Loucy (cell line): ENCODE measurements around the gene FKBP6.

ENCODE experiments used
- EZH2phosphoT487 ChIP-seq: fragments of 200-600 bp; IDR thresholded peaks from 2 replicates; pipeline ENCODE4 v1.6.1; 2018; ENCODE audit warnings: antibody characterized with exemption, mild to moderate bottlenecking, moderate library complexity, borderline replicate concordance
- TF ChIP-seq, protein P1 (sequence below): fragments of 200-600 bp; sonication (generic); conservative IDR thresholded peaks from 2 replicates; pipeline ENCODE4 v1.5.1; 2014; ENCODE audit warnings: mild to moderate bottlenecking, antibody characterized with exemption, low read length

DNA sequence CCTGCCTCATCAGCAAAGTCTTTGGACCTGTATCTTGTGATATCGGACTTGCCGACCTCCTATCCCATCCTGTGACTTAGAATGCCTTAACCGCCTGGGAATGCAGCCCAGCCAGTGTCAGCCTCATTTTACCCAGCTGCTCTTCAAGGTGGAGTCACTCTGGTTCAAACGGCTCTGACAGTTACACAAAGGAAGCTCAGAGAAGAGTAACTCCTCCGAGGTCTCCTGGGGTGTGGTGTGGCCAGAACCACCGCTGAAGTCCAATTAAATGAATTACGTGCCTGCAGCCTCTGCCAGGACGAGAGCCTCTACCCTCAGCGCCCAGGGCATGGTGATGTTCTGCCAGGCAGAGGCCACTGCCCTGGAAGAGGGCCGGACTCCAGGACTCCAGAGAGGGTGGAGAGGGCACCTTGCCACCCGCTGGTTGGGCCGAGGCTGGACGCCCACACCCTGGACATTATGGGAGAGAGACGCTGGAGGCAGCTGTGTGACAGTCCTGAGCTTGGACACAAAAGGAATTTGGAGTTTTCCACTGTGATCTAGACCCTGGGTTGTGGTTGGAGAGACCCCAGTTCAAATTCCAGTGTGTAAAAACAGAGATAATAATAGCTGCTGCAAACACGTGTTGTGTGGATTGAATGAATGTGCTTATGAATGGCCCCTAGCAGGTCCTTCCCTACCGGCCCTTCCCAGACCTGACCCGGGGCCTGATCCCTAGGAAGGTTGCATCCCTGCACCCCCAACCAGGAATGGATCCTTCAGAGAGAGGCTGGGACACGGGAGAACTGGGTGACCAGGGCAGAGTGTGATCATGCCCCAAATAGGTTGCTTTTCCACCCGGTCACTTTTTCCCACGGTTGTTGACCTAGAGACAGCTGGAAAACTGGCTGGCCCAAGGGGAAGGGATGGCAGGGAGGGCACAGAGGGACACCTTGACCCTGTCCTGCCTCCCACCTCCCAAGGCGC lies 67.9 kb downstream of the FKBP6 start:
- TF ChIP-seq, protein P1, sequence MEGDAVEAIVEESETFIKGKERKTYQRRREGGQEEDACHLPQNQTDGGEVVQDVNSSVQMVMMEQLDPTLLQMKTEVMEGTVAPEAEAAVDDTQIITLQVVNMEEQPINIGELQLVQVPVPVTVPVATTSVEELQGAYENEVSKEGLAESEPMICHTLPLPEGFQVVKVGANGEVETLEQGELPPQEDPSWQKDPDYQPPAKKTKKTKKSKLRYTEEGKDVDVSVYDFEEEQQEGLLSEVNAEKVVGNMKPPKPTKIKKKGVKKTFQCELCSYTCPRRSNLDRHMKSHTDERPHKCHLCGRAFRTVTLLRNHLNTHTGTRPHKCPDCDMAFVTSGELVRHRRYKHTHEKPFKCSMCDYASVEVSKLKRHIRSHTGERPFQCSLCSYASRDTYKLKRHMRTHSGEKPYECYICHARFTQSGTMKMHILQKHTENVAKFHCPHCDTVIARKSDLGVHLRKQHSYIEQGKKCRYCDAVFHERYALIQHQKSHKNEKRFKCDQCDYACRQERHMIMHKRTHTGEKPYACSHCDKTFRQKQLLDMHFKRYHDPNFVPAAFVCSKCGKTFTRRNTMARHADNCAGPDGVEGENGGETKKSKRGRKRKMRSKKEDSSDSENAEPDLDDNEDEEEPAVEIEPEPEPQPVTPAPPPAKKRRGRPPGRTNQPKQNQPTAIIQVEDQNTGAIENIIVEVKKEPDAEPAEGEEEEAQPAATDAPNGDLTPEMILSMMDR: no peak
- no peak for TF ChIP-seq EZH2phosphoT487
